ENCODE measurements around the gene CMYA5.
"Not testable (repeated sequence)": the region's sequence is repeated elsewhere in the genome, so short reads cannot be mapped to it uniquely, and the experiment has no call there.

DNA sequence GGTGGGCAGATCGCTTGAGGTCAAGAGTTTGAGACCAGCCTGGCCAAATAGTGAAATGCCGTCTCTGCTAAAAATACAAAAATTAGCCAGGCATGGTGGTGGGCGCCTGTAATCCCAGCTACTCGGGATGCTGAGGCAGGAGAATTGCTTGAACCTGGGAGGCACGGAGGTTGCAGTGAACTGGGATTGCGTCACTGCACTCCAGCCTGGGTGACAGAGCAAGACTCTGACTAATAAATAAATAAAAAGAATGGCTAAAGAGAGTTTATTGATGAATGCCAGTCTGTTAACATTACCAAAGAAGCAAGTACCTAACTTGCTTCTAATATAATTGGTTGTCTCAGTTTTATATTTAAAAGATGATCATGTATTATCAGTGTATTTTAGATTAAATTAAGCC is 13.3 kb upstream of the CMYA5 start:
- not testable (repeated sequence) for TF ChIP-seq CTCF (conservative IDR thresholded peaks at IDR 0.05); EZH2 (IDR thresholded peaks at IDR 0.05; ENCODE audit: low read depth)
